Peyer's patch (tissue), 4 donors: Measurements from ENCODE around the gene HK3. TPM values are rescaled to one million over a fixed set of nuclear protein-coding genes. Genes with fewer than 3 reads are reported as not detected.

ENCODE experiments used
- DNase-seq, 3 donors: peaks; one replicate each; pipeline ENCODE4 v3.0.0-alpha.2; 2017 to 2019
- H3K27ac ChIP-seq, 4 donors: fragments of 200-600 bp; sonication (generic); one replicate each; pipeline ENCODE4 v1.5.1; 2016 to 2019
- H3K27me3 ChIP-seq, 2 donors: fragments of 200-600 bp; sonication (generic); one replicate each; pipeline ENCODE4 v1.5.1; 2019
- H3K36me3 ChIP-seq, 3 donors: fragments of 200-600 bp; sonication (generic); one replicate each; pipeline ENCODE4 v1.5.1; 2016 to 2019
- H3K4me1 ChIP-seq, 4 donors: fragments of 200-600 bp; sonication (generic); one replicate each; pipeline ENCODE4 v1.5.1; 2016 to 2019
- H3K4me3 ChIP-seq, 4 donors: fragments of 200-600 bp; sonication (generic); 1 replicate in 3 of 4; 2 replicates in 1 of 4; pipeline ENCODE4 v1.5.1; 2016 to 2019; ENCODE audit warnings: mild to moderate bottlenecking in 1 of 4
- H3K9me3 ChIP-seq, 4 donors: fragments of 200-600 bp; sonication (generic); one replicate each; pipeline ENCODE4 v1.5.1; 2016 to 2019; ENCODE audit warnings: mild to moderate bottlenecking in 1 of 4
- CTCF ChIP-seq, 6 experiments: fragments of 450-650 bp in 4 of 6; fragments of 200-600 bp in 2 of 6; sonication (generic) in 1 of 6; IDR thresholded peaks; one replicate each; pipeline ENCODE4 v1.5.1; 2017 to 2019; ENCODE audit warnings: antibody characterized with exemption in 6 of 6, mild to moderate bottlenecking in 3 of 6, moderate library complexity in 1 of 6
- POLR2A ChIP-seq, 2 donors: fragments of 450-650 bp; IDR thresholded peaks; one replicate each; pipeline ENCODE4 v1.5.1; 2017; ENCODE audit warnings: antibody characterized with exemption in 2 of 2, mild to moderate bottlenecking in 2 of 2, moderate library complexity in 2 of 2
- total RNA-seq, 4 donors: library from RNA; depleted of rRNA; stranded (reverse); fragments of >200 nt; gene quantifications; one replicate each; pipeline ENCODE4 v1.1.0, GENCODE V29; 2016

Gene HK3
- total RNA-seq, 4 donors from 2014 or later = 1.6 to 7.4 (median 3.6) TPM

GRCh38 chr5:176886336-176887251 lies 12.6 kb downstream of the HK3 start:
- TF ChIP-seq CTCF (IDR thresholded peaks at IDR 0.05) (no peak), POLR2A (IDR thresholded peaks at IDR 0.05) (no peak)
- Histone ChIP-seq H3K36me3 (no peaks in the 10 kb centered on the region), H3K27me3 (no peaks in the 10 kb centered on the region), H3K4me1 (no peaks in the 10 kb centered on the region), H3K27ac (no peak overlapping the region), H3K4me3 (no peak overlapping the region), H3K9me3 (no peaks in the 10 kb centered on the region)
- DNase-seq = peak in 1 of 3 donors; percentile 22

GRCh38 chr5:176884571-176884890 lies 14.6 kb downstream of the HK3 start:
- H3K27ac ChIP-seq = no peak overlapping the region
- DNase-seq = peak in 1 of 3 donors; percentile 2
- H3K9me3 ChIP-seq = no peaks in the 10 kb centered on the region
- no peaks in the 10 kb centered on the region for H3K27me3 ChIP-seq
- H3K4me3 ChIP-seq = no peak overlapping the region
- TF ChIP-seq CTCF (IDR thresholded peaks at IDR 0.05) = no peak
- no peak for TF ChIP-seq POLR2A (IDR thresholded peaks at IDR 0.05)
- H3K4me1 ChIP-seq = no peaks in the 10 kb centered on the region
- no peaks in the 10 kb centered on the region for H3K36me3 ChIP-seq

- Histone ChIP-seq H3K9me3 (no peaks in the 10 kb centered on the region), H3K27ac (no peak overlapping the region), H3K27me3 (no peaks in the 10 kb centered on the region), H3K4me1 (no peaks in the 10 kb centered on the region), H3K36me3 (no peaks in the 10 kb centered on the region), H3K4me3 (no peak overlapping the region)
- DNase-seq = no peak
- no peak for TF ChIP-seq POLR2A (IDR thresholded peaks at IDR 0.05)
- no peak for TF ChIP-seq CTCF (IDR thresholded peaks at IDR 0.05)
Measured at GRCh38 chr5:176883700-176884570, 15.2 kb downstream of the HK3 start.

GRCh38 chr5:176882567-176882903 lies 16.6 kb downstream of the HK3 start:
- Histone ChIP-seq H3K9me3 (no peaks in the 10 kb centered on the region), H3K36me3 (no peaks in the 10 kb centered on the region), H3K4me3 (no peak overlapping the region), H3K4me1 (no peaks in the 10 kb centered on the region), H3K27ac (no peak overlapping the region), H3K27me3 (no peaks in the 10 kb centered on the region)
- TF ChIP-seq CTCF (IDR thresholded peaks at IDR 0.05) (no peak), POLR2A (IDR thresholded peaks at IDR 0.05) (no peak)
- no peak for DNase-seq

GRCh38 chr5:176881816-176882566 lies 17.2 kb downstream of the HK3 start:
- TF ChIP-seq POLR2A (IDR thresholded peaks at IDR 0.05) (no peak), CTCF (IDR thresholded peaks at IDR 0.05) (no peak)
- H3K36me3 ChIP-seq = no peaks in the 10 kb centered on the region
- no peaks in the 10 kb centered on the region for H3K9me3 ChIP-seq
- no peaks in the 10 kb centered on the region for H3K4me1 ChIP-seq
- H3K27ac ChIP-seq = no peak overlapping the region
- H3K4me3 ChIP-seq = no peak overlapping the region
- no peaks in the 10 kb centered on the region for H3K27me3 ChIP-seq
- no peak for DNase-seq
